HL-60/S4 treated with phorbol 12-myristate 13-acetate at 8.2 ng/mL for 4 days and 3 days (cell line): Measurements from ENCODE around the gene LPIN1.

Experiments
- in situ Hi-C: fragments of 300-500 bp; cut with MboI; formaldehyde crosslinking; loops from 2 replicates; pipeline ENCODE4 v1.15.0; 2022; ENCODE audit warnings: low sequenced_read_pairs

The LPIN1 gene

DNA sequence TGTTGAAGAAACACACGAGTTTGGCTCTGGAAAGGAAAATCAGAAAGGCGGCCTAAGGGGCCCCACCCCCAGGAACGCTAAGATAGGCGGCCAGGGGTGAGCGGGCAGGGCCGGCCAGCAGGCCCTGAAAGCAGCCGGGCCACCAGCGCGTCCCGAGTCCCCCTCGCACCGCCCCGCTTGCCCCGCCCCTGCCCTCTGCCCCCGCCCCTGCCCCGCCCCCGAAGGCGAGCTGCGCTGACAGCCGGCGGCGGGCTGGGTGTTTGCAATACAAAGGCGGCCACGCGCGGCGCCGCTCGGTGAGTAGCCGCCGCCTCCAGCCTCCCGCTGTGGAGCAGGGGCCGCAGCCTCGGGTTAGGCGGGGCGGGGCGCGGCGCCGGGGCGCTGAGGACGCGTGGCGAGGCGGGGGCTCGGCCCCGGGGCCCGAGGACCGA lies at the start of gene LPIN1:
Gene LPIN1, plus strand, starts transcription at position 257 of the 431 bp plus-strand sequence. CDS start 18,910 bp downstream, outside the sequence.
- in situ Hi-C loops = no loop called here

DNA sequence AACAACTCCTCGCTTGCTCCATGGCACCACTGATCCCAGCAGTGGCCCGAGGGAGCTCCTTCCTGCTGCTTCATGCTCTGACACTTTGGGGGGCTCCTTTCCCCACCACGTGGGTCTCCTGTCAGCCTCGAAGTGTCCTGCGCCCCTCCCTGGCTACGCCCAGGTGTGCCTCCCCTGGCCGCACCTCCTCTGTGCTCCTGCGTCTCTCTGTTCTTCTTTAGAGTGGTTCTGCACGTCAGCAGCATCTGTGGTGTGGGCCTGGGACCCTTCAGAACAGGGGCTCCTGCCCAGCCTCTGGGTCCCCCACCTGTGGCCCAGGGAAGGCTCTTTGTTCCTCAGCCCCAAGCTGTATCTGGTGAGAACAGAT lies 49.7 kb upstream of the LPIN1 start:
- in situ Hi-C loops = loop anchor here (10.0 kb wide), 1 partner anchor 88 kb away; no protein-coding TSS in a partner anchor

- in situ Hi-C loops = loop anchor here (10.0 kb wide), 1 partner anchor 88 kb away; no protein-coding TSS in a partner anchor
Observed at GRCh38 chr2:11697103-11697871, 49.1 kb upstream of the LPIN1 start.

- in situ Hi-C loops = loop anchor here (10.0 kb wide), 1 partner anchor 87 kb away; no protein-coding TSS in a partner anchor
Observed at GRCh38 chr2:11698009-11698922, 48.2 kb upstream of the LPIN1 start.

GRCh38 chr2:11699686-11700670 lies 46.5 kb upstream of the LPIN1 start:
- in situ Hi-C loops = loop anchor here (10.0 kb wide), 1 partner anchor 85 kb away; no protein-coding TSS in a partner anchor

DNA sequence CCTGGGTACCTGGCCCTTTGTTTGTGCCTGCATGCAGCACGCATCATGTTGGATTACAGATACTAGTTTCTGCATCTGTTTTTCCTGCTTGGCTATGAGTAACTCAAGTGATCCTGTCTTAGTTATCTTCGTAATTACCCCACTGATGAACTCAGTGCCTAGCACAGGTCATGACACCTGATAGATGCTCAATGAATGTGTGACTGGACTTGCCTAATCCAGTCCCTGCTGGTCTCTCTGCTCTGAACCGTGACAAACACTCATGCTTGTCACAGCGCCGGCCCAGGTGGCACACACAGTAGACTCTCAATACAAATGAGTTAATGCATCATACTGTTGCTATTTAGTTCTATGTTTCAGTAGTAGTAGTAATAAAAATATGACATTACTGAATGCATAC lies 45.2 kb upstream of the LPIN1 start:
- in situ Hi-C loops = no loop called here

DNA sequence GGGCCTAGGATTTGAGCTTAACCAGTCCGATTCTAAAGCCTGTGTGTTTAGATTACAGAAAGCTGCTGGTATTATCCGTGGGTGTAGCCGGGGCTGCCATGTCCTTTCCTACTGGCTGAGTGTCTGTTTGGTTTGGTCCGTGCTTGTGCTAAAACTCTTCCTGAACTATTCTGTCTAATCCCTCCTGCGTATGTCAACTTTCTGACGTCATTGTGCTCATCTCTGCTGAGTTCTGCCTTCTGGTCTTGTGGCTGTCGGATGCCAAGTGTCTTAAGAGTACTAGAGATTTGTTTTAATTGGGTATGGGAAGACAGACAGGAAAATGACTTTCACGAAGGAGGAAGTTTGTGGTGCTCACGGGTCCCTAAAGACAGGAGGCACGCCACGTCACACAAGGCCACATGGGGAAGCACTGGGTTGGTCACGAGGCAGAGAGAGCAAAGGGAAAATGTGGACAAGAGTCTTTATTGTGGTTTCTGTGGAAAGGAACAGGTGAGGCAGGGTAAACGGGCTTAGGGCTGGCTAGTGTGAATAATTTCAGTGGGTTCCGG lies 44.6 kb upstream of the LPIN1 start:
- in situ Hi-C loops = no loop called here

DNA sequence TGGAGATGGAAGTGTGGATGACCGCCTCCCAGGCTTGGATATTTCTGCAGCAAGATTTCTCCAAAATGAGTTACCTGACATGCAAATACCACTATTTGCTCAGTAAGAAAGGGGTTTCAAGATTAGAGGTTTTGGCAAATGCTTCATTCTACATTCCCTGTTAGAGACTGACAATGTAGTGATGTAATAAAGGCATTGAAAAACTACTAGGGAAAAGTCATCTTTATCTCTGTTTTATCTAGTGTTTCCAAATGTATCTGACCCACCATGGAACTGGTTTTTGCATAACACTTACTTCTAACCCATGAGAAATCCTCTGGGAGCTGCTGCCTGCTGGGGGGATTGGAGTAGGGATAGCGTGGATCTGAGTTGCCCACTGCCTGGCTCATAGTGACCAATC lies 43.5 kb upstream of the LPIN1 start:
- in situ Hi-C loops = no loop called here

DNA sequence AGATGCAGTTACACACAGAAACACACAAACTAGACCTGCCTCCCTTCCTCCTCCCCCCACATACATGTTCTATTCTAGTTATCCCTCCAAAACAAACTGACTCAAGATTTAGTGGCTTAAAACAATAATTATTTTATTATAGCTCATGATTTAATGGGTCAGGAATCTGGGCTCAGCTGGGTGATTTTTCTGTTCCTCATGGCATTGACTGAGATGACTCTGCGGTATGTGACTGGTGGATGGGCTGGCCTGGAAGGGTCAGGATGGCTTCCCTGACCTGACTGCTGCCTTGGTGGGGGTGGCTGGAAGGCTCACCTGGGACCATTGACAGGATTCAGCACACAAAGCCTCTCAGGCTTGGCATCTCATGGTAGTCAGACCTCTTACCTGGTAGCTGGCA lies 42.7 kb upstream of the LPIN1 start:
- in situ Hi-C loops = no loop called here

GRCh38 chr2:11705063-11705462 lies 41.4 kb upstream of the LPIN1 start:
- in situ Hi-C loops = no loop called here

DNA sequence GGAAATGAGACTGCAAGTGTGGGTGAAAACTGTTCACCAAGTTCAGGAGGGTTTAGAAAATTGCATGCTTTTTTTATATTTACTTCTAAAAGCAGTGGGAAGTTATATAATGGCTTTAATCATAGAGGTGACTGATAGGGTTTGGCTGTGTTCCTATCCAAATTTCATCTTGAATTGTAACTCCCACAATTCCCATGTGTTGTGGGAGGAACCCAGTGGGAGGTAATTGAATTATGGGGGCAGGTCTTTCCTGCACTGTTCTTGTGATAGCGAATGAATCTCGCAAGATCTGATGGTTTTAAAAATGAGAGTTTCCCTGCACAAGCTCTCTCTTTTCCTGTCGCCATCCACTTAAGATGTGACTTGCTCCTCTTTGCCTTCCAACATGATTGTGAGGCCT lies 40.7 kb upstream of the LPIN1 start:
- in situ Hi-C loops = no loop called here

- in situ Hi-C loops = no loop called here
Observed at GRCh38 chr2:11708106-11708505, 38.3 kb upstream of the LPIN1 start.

DNA sequence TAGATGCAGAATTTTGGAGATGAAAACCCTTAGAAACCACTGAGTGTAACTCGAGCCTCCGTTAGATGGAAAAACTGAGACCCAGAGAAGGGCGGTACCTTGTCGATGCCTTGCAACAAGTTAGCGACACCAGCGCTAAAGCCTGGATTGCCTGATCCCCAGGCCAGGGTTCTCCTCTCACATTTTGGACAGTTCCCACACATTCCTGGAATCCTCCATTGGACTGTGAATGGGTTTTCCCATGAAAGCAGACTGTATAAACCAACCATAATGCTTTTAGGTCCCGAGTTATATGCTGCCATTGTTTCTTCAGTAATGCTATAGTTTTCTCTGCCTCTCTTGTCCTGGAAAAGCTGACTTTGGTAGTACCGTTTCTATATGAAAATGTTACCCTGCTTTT lies 37.1 kb upstream of the LPIN1 start:
- in situ Hi-C loops = no loop called here

DNA sequence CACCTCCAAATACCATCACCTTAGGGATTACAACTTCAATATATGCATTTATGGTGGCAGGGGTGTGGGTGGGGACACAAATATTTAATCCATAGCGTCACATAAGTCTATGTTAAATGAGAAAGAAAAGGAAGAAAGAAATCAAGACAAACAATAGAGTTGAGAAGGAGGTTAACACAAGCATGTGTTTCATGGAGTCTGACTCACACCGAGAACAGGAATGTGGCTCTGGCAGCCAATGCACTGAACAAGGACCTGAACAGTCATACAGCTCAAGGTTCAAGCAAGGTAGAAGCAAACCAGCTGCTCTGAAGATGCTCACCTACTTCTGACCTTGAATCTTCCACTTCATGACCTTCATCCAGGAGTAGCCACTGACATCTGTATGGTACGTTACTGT lies 36.2 kb upstream of the LPIN1 start:
- in situ Hi-C loops = no loop called here

DNA sequence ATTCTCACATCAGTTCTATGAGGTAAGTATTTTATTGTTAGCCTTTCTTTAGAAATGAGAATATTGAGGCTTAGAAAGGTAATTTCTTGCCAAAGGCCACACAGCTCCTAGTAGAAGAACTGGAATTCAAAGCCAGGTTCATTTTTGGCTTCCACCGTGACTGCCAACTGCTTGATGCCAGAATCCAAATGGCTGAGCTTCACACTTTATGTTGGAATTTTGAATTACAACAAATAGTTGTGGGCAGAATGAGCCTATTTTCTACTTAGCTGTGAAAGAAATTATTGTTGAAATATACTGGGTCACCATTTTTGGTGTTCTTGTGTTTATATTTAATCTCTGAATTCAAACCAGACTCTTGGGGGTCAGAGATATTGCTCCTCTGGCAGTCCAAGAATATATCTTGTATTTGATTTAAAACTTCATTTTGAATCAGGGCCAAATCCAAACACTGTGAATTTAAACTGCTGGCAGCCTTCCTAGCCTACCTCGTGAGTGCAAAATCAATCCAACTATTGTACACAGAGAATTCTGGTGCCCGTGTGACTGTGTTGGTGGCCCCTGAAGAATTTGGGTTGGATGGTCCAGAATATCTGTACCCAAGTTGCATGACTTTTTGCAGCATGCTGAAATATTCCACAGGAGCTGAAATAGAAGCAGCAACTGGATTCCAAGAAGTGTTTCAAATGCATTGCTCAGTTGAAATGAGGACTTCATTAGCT lies 35.6 kb upstream of the LPIN1 start:
- in situ Hi-C loops = no loop called here

DNA sequence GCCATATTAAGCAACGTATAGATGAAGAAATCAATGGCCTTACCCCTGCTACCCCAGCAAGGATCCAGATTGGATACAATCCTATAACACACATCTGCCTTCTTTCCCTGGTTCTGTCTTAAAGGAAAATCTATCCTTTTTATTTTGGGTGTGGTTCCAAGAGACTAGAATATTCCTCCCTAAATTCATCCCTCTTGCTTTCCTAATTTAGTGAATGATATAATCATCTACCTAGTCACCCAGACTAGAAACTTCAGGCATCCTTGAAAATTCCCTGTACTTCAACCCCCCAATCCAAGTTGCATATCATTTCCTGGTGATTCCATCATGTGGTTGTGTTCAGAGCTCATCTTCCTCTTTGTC lies 35.1 kb upstream of the LPIN1 start:
- in situ Hi-C loops = no loop called here

DNA sequence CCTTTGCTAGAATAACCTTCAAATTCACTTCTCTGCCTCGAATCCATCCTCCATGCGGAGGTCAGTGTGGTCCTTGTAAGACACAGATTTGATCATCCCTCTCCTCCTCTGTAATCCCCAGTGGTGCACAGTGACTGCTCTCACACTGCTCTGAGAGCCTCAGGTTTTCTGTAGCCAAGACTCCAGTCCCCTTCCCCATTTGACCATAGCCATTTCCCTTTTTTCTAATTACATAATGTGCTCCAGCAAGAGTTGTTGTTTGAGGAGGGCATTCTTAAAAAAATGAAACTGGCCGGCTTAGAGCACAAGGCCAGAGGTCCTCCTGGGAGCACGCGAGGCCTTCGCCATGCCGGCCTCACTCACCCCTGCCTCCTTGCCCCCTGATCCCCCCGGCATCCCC lies 34.7 kb upstream of the LPIN1 start:
- in situ Hi-C loops = no loop called here

- in situ Hi-C loops = no loop called here
Observed at GRCh38 chr2:11712866-11713265, 33.6 kb upstream of the LPIN1 start.

- in situ Hi-C loops = no loop called here
Observed at GRCh38 chr2:11713815-11714214, 32.6 kb upstream of the LPIN1 start.
